ENCODE data around the gene FOXN4.

GRCh38 chr12:109288571-109288970 lies 20.5 kb downstream of the FOXN4 start:
- TF ChIP-seq, protein P1, sequence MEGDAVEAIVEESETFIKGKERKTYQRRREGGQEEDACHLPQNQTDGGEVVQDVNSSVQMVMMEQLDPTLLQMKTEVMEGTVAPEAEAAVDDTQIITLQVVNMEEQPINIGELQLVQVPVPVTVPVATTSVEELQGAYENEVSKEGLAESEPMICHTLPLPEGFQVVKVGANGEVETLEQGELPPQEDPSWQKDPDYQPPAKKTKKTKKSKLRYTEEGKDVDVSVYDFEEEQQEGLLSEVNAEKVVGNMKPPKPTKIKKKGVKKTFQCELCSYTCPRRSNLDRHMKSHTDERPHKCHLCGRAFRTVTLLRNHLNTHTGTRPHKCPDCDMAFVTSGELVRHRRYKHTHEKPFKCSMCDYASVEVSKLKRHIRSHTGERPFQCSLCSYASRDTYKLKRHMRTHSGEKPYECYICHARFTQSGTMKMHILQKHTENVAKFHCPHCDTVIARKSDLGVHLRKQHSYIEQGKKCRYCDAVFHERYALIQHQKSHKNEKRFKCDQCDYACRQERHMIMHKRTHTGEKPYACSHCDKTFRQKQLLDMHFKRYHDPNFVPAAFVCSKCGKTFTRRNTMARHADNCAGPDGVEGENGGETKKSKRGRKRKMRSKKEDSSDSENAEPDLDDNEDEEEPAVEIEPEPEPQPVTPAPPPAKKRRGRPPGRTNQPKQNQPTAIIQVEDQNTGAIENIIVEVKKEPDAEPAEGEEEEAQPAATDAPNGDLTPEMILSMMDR (IDR thresholded peaks at IDR 0.05; ENCODE audit: insufficient read depth, low read length, poor library complexity, severe bottlenecking), result no peak
- no peak for TF ChIP-seq EZH2phosphoT487 (conservative IDR thresholded peaks at IDR 0.05; ENCODE audit: low read length)
